GM12878 (cell line): ENCODE results near the gene CAPN9.

ENCODE experiments used
- FOS ChIP-seq: IDR thresholded peaks from 3 replicates; pipeline ENCODE4 v1.6.1; 2011; ENCODE audit warnings: borderline replicate concordance; ENCODE audit not compliant: insufficient read length; ENCODE audit errors: extremely low read depth
- HDAC6 ChIP-seq: fragments of 200-600 bp; sonication (generic); IDR thresholded peaks from one replicate; pipeline ENCODE4 v1.8.0; 2017; ENCODE audit warnings: antibody characterized with exemption; ENCODE audit not compliant: unreplicated experiment
- ZNF24 ChIP-seq: fragments of 450-650 bp; IDR thresholded peaks from 2 replicates; pipeline ENCODE4 v1.6.1; 2017; ENCODE audit warnings: antibody characterized with exemption, mild to moderate bottlenecking

DNA sequence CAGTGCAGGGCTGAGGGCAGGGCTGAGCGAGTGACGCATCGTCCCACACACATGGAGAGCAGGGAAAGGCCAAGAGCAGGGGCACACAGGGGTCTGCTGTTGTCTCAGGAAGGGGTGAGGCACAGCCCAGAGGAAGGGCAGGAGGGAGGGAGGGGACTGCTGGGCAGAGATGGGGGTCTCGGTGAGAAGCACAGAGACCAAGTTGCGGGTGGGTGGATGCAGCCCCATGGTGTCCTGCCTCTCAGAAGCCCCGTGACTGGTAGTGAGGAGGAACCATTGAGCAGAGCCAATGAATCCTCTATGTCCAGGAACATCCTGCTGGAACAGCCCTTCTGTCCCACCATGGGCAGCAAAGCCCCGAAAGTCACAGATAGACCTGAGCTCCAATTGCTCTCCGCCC, 103.4 kb downstream of the CAPN9 start:
- TF ChIP-seq HDAC6 (no peak), FOS (no peak), ZNF24 (no peak)
